ENCODE data around the gene CXCR5. TPM values are rescaled to one million over a fixed set of nuclear protein-coding genes. Genes with fewer than 3 reads are reported as not detected.

The CXCR5 gene
- total and polyA plus RNA-seq, 2 of the 4 experiments (the other 2 are of a cell fraction) = not detected

DNA sequence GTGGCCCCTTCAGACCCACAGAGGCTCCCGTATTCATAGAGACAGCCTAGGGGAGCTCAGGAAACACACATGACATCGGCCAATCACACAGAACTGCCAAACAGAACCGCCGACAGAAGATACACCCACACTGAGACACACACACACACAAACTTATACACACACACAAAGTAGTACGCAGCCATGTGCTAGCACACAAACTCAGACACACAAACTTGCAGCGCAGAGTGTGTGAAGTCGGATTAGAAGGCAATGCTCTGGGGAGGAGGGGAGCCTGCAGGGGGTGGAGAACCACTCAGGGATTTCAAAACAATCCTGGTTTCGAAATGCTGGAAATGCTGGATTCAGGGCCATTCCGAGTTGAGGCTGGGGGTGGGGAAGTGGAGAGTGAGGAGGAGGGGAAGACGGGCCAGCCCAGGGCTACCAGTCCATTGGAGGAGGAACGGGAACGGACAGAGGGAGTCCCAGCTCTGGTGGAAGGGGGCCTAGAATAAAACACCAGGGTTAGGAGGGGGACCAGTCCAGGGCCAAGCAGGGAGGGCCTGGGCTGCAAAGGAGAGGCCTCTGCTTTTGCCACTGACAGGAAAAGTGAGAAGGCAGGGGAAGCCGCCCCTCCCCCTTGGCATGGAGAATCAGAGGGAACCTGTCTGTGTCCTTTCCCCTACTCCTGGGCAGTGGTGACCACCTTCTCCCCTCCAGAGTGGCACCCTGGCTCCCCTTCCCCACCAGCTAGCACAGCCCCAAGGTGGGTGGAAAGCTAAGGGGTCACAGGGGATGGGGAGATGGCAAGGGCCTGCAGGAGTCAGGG, 37.6 kb downstream of the CXCR5 start (continued):
- no peak for TF ChIP-seq ELK1 (IDR thresholded peaks at IDR 0.05; ENCODE audit: borderline replicate concordance, low read depth, low read length)
- peak; percentile 44; the same call in 1 of the 2 replicates for TF ChIP-seq CHD1 (IDR thresholded peaks at IDR 0.05; ENCODE audit: low read depth, low read length)
- TF ChIP-seq NFE2L2 (IDR thresholded peaks at IDR 0.05; ENCODE audit: low read depth, low read length) = no peak; the same call in 1 of the 2 replicates
